Measurements from ENCODE around the gene GSK3A. TPM values are rescaled to one million over a fixed set of nuclear protein-coding genes. Genes with fewer than 3 reads are reported as not detected.

The GSK3A gene
- total RNA-seq, 1 donor from 2014 or later, result 45.5 TPM

DNA sequence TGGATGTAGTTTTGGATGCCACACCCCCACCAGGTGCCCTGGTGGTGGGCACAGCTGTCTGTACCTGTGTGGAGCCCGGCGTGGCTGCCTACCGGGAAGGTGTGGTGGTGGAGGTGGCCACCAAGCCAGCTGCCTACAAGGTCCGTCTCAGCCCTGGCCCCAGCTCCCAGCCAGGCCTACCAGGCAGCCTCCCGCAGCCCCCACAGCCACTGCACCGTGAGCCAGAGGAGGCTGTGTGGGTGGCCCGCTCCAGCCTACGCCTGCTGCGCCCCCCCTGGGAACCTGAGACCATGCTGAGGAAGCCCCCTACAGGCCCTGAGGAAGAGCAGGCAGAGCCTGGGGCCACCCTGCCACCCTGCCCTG is 30.1 kb upstream of the GSK3A start:
- H3K4me1 Mint-ChIP-seq, result peaks cover 35% of the 10 kb centered on the region
- no peaks in the 10 kb centered on the region for H3K27me3 Mint-ChIP-seq (ENCODE audit: low read depth)
- H3K9me3 Mint-ChIP-seq, result no peaks in the 10 kb centered on the region
- peaks cover 18% of the 10 kb centered on the region for H3K36me3 Mint-ChIP-seq
- no peak overlapping the region for H3K27ac Mint-ChIP-seq
- DNase-seq (ENCODE audit: low spot score in 2 of 2, unreplicated experiment in 2 of 2), result no peak
- TF ChIP-seq, protein P1, sequence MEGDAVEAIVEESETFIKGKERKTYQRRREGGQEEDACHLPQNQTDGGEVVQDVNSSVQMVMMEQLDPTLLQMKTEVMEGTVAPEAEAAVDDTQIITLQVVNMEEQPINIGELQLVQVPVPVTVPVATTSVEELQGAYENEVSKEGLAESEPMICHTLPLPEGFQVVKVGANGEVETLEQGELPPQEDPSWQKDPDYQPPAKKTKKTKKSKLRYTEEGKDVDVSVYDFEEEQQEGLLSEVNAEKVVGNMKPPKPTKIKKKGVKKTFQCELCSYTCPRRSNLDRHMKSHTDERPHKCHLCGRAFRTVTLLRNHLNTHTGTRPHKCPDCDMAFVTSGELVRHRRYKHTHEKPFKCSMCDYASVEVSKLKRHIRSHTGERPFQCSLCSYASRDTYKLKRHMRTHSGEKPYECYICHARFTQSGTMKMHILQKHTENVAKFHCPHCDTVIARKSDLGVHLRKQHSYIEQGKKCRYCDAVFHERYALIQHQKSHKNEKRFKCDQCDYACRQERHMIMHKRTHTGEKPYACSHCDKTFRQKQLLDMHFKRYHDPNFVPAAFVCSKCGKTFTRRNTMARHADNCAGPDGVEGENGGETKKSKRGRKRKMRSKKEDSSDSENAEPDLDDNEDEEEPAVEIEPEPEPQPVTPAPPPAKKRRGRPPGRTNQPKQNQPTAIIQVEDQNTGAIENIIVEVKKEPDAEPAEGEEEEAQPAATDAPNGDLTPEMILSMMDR (IDR thresholded peaks at IDR 0.05; ENCODE audit: unreplicated experiment), result no peak
- H3K4me3 Mint-ChIP-seq, result no peak overlapping the region

DNA sequence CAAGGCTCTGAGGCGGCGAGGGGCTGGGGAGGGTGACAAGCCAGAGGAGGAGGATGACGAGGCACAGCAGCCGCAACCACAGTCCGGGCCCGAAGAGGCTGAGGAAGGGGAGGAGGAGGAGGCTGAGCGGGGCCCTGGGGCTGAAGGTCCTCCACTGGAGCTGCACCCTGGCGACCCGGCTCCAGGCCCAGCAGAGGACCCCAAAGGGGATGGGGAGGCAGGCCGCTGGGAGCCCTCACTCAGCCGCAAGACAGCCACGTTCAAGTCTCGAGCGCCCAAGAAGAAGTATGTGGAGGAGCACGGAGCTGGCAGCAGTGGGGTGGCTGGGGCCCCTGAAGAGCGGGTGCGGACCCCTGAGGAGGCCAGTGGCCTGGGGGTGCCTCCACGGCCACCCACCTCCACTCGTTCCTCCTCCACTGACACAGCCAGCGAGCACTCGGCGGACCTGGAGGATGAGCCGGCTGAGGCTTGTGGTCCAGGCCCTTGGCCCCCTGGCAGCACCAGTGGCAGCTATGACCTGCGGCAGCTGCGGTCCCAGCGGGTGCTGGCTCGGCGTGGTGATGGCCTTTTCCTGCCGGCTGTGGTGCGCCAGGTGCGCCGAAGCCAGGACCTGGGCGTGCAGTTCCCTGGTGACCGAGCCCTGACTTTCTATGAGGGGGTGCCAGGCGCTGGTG is 29.6 kb upstream of the GSK3A start:
- no peak overlapping the region for H3K27ac Mint-ChIP-seq
- TF ChIP-seq, protein P1 (IDR thresholded peaks at IDR 0.05; ENCODE audit: unreplicated experiment), result no peak
- DNase-seq (ENCODE audit: low spot score in 2 of 2, unreplicated experiment in 2 of 2), result peak in 1 of 2 experiments; percentile 20
- H3K36me3 Mint-ChIP-seq, result peaks cover 18% of the 10 kb centered on the region
- no peak overlapping the region for H3K4me3 Mint-ChIP-seq
- H3K4me1 Mint-ChIP-seq, result peaks cover 35% of the 10 kb centered on the region
- H3K9me3 Mint-ChIP-seq, result no peaks in the 10 kb centered on the region
- H3K27me3 Mint-ChIP-seq (ENCODE audit: low read depth), result no peaks in the 10 kb centered on the region

DNA sequence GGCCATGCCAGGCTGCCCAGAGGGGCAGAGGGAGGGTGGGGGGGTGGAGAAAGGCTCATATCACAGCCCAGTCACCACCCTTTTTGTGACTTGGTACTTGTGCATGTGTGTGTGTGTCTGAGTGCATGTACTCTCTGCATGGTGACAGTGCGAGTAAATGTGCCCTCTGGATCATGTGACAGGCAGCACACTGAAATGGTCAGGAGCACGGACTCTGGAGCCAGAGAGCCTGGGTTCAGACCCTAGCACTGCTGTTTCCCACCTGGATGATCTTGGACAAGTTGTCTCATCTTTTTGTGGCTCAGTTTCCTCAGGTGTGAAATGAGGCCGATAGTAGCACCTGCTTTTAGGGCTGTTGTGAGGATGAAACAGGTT is 28.6 kb upstream of the GSK3A start:
- Mint-ChIP-seq H3K27me3 (ENCODE audit: low read depth) (no peaks in the 10 kb centered on the region), H3K4me1 (peaks cover 32% of the 10 kb centered on the region), H3K36me3 (peaks cover 16% of the 10 kb centered on the region), H3K9me3 (no peaks in the 10 kb centered on the region), H3K4me3 (peak overlapping the region; percentile 33), H3K27ac (no peak overlapping the region)
- TF ChIP-seq, protein P1 (IDR thresholded peaks at IDR 0.05; ENCODE audit: unreplicated experiment), result no peak
- no peak for DNase-seq (ENCODE audit: low spot score in 2 of 2, unreplicated experiment in 2 of 2)

DNA sequence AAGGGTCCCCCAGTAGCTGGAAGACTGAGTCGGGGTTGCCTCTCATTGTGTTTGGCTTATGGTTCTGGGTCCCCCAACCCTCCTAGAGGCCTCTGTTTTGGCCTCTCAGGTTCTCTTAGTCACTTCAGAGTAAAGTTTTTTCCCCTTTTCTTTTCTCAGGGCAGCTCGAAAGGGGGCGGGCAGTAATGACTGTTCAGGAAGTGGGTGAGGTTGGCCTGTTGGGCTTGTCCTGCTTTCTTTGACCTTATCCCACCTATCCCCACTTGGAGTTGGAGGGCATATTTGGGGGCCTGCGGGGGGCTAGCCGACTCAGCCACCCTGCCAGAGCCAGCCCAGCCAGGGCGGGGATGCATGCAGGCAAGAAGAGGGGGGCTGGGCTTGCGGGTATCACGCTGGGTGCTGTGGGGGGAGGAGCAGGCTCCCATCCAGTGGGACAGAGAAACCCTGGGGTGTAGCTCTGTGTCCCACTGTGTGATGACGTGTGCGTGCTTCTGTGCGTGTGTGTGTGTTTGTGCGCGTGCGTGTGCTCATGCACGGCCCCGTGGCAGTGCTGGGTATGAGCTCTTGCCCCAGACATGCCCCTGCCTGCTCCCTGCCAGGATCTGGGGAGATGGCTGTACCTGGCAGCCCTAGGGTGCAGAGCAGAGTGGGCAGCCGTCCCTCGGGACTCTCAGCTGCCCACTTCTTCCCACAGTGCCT is 28.1 kb upstream of the GSK3A start:
- H3K9me3 Mint-ChIP-seq, result no peaks in the 10 kb centered on the region
- no peak for DNase-seq (ENCODE audit: low spot score in 2 of 2, unreplicated experiment in 2 of 2)
- TF ChIP-seq, protein P1 (IDR thresholded peaks at IDR 0.05; ENCODE audit: unreplicated experiment), result no peak
- peak overlapping the region; percentile 96 for H3K27ac Mint-ChIP-seq
- H3K4me3 Mint-ChIP-seq, result peak overlapping the region; percentile 82
- H3K36me3 Mint-ChIP-seq, result peaks cover 12% of the 10 kb centered on the region
- peaks cover 30% of the 10 kb centered on the region for H3K4me1 Mint-ChIP-seq
- H3K27me3 Mint-ChIP-seq (ENCODE audit: low read depth), result no peaks in the 10 kb centered on the region

DNA sequence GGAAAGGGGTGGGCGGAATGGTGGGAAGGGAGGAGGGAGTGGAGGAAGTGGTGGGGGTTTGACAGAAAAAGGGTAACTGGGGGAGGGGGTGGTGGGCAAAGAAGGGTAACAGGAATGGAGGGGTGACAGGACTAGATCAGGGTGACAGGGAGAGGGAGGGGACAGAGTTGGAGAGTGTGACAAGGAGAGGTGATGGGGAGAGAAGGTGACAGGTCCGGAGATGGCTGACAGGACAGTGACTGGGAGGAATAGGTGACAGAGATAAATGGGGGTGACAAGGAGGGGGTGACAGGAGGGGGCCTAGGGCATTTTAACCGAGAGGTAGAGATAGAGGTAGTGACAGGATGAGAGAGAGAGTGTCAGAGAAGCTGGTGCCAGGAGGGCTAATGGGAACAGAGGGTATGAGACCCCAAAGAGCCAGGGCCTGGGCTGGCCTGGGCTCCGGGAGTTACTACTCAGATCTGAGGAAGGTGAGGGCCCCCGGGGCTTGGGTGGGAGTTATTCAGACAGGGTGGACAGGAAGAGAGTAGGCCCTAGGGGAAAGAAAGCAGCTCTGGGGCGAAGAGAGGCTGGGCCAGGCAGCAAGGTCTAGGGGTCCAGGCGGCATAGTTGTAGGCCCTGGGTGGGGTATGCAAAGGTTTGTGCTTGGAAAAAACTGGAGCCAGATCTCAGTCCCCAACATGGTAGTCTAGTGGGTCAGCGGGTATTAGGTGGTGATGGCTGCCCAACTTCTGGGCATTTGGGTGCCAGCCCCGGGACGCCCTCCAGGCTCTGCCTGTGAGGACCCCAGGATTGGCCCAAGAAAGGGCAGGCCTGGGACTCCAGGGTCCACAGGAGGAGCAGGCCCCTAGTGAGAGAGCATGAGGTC is 27.3 kb upstream of the GSK3A start:
- Mint-ChIP-seq H3K27me3 (ENCODE audit: low read depth) (no peaks in the 10 kb centered on the region), H3K9me3 (no peaks in the 10 kb centered on the region), H3K36me3 (peaks cover 6% of the 10 kb centered on the region), H3K4me3 (peak overlapping the region; percentile 82), H3K4me1 (peaks cover 27% of the 10 kb centered on the region), H3K27ac (peak overlapping the region; percentile 96)
- DNase-seq (ENCODE audit: low spot score in 2 of 2, unreplicated experiment in 2 of 2), result no peak
- TF ChIP-seq, protein P1 (IDR thresholded peaks at IDR 0.05; ENCODE audit: unreplicated experiment), result no peak

All from mesothelial cell of epicardium (in vitro differentiated cells).